Right lobe of liver (tissue), 4 donors: ENCODE measurements around the gene USP12.

Experiments used
- POLR2A ChIP-seq: fragments of 450-650 bp; IDR thresholded peaks from one replicate; pipeline ENCODE4 v1.6.1; 2017; ENCODE audit warnings: antibody characterized with exemption, mild to moderate bottlenecking
- TF ChIP-seq, protein P1 (sequence below), 4 donors: fragments of 200-600 bp in 3 of 4; fragments of 450-650 bp in 1 of 4; IDR thresholded peaks; one replicate each; pipeline versions ENCODE4 v1.5.1 to v1.8.0; 2016 to 2022; ENCODE audit warnings: antibody characterized with exemption in 4 of 4, mild to moderate bottlenecking in 2 of 4
- donor health status: DM: no; HTN: no; CAD: no.
- donor health status: DM: no; HTN: no; CAD: no.
- donor health status: DM: no; HTN: yes; CAD: no.

DNA sequence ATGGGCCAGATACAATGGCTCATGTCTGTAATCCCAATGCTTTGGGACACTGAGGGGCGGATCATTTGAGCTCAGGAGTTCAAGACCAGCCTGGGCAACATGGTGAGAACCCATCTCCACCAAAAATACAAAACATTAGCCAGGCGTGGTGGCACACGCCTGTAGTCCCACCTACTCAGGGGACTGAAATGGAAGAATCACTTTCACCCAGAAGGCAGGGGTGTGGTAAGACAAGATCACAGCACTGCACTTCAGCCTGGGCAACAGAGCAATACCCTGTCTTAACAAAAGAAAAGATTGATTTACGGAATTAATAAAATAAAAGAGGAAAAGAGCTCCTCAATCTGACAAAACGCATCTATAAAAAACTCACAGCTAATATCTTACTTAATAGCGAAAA is 22.7 kb downstream of the USP12 start:
- TF ChIP-seq POLR2A, result no peak
- TF ChIP-seq, protein P1, sequence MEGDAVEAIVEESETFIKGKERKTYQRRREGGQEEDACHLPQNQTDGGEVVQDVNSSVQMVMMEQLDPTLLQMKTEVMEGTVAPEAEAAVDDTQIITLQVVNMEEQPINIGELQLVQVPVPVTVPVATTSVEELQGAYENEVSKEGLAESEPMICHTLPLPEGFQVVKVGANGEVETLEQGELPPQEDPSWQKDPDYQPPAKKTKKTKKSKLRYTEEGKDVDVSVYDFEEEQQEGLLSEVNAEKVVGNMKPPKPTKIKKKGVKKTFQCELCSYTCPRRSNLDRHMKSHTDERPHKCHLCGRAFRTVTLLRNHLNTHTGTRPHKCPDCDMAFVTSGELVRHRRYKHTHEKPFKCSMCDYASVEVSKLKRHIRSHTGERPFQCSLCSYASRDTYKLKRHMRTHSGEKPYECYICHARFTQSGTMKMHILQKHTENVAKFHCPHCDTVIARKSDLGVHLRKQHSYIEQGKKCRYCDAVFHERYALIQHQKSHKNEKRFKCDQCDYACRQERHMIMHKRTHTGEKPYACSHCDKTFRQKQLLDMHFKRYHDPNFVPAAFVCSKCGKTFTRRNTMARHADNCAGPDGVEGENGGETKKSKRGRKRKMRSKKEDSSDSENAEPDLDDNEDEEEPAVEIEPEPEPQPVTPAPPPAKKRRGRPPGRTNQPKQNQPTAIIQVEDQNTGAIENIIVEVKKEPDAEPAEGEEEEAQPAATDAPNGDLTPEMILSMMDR (IDR thresholded peaks at IDR 0.05), result no peak
